ENCODE measurements around the gene DBF4B.
"Not testable (repeated sequence)": the region's sequence is repeated elsewhere in the genome, so short reads cannot be mapped to it uniquely, and the experiment has no call there.

The DBF4B gene, protein sequence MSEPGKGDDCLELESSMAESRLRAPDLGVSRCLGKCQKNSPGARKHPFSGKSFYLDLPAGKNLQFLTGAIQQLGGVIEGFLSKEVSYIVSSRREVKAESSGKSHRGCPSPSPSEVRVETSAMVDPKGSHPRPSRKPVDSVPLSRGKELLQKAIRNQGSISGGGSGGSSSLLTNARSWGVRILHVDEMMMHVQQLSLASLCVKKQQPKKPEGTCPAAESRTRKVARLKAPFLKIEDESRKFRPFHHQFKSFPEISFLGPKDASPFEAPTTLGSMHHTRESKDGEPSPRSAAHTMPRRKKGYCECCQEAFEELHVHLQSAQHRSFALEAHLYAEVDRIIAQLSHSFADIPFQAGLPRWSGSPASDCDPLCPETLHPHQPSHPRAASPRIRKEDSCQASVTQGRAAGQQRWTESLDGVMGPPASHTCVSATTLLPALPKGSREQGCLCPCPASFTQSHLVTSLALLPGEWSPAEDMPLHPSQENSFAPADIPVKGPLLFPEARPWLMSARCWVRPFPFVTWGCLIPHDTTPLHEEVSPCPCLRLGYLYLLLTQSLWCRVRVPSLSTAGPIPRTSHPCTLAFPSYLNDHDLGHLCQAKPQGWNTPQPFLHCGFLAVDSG

DNA sequence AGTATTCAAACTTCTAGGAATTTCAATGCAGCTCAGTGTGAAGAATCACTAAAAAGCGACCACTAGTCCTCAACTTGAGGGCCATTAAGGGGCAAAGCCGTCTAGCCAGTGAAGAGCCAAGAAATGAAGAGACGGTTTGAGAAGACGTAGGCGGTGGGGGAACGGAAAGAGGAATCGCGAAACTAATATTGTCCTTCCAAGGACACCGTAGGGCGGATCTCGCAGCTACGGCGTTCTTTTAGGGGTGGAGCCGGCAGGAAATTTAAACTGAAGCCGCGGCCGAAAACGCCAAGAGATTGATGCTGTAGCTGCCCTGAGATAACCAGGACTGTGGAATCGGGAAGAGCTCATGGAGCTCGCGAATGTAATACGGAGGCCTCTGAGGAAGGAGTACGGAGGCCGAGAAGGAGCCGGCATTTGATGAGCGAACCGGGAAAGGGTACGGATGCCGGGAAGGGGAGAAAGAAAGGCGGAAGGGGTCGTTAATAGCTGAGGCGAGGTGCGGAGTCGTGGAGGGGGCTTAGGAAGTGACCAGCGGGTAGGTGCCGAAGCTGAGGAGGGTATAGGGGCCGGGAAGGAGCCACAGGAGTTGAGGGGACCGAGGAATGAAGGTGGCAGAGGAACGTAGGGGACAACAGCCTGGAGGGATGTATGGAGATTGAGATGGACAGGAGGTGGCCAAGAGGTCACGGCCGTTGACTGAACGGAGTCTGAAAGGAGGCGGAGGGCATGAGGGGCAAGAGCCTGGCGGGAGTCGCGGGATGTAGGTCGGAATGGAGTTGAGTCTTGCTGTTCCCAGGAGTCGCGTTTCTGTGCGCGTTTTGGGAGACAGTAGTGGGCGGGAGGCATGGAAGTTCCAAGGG, at the start of gene DBF4B:
TSS of gene DBF4B (plus strand) at position 265 of the 863 bp plus-strand sequence. CDS start at position 421, 156 bp downstream.
- peak; percentile 84 for DNase-seq

DNA sequence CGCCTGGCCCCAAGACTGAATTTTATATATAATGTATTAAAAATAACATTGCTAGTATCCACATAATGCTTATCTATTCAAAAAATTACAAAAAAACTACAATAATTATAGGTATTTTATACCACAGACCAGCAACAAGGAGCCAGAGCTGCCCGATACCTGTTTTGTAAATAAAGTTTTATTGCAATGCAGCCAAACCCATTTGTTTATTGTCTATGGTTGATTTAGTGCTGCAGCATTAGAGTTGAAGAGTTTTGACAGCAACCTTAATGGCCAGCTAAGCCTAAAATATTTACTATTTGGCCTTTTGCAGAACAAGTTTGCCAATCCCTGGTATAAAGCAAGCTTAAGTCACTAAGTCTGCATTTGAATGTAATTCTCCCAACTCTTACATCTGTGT, 46.6 kb upstream of the DBF4B start:
- DNase-seq = no peak

DNA sequence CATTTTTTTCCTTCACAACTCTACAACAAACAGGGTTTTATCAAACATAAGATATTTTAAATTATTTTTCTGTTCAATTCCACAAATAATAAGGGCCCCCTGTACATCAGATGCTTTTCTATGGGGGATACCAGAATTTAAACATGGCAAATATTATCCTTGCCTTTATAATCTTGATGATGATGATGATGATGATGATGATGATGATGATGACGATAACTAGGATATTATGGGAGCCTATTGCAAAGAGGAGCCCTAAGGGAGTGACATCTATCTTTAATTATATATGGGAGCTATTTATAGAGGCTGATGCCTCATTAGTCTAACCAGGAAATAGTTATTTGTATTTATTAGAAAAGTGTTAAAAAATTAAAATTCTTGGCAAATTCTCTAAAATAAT, 45.4 kb upstream of the DBF4B start:
- DNase-seq = no peak

DNA sequence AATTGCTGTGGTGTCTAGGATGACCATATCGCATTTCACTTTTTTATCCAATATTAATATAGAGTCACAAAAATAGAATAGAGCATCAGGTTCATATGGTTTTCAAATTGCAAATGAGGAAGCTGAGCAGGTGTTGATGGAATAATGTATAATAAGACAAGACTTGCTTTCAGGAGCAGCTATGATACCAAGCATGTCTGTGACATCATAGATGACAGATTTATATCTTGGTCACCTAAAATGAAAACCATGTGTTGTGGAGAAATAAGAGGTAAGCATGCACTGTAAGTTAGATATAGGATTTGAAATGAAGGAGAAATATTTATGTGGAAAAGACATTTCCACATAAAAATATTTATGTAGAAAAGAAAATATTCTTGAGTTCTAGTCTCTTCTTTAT, 43.6 kb upstream of the DBF4B start:
- DNase-seq = no peak

DNA sequence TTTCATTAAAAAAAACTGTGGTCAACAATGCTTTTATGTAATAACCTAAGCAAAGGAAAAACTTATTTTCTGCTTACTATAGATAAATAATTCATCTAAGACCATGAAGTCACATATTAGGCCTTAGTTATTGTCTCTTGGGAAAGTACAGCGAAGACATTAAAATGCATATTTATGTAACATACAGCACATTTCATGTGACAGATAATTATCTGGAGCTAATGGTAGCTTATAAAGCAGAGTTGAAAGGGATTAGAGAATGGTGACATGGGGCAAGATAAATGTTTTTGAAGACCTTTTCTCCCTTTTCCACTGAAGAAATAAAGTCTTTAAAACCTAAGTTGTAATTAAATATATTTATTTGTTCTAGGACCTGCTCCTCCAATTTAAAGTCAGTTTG, 42.5 kb upstream of the DBF4B start:
- DNase-seq = no peak

DNA sequence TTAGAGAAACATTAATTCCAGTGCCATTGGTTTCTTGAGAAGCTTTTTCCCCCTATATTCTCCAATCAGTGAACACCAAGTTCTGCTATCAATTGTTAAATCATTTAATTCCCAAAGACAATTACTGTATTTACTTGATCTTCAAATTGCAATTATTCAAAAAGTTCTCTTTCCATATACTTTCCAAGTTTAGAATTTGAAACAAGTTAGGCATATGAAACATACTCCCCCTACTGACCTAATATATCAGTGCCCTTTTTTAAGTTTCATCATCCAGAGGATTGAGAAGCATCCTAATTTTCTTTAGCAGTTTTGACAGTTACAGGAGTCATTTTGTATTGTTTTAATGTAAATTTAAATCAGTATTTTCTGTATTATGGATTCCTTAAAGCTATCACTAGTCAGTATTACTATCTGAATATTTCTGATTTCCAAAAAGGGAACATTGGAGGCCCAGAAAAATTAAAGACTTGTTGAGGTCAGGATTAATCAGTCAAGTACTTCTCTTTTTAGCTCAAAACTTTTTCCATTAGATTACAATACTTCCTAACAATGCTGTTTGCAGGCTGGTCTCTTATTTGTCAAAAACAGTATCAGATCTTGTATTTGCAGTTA, 35.9 kb upstream of the DBF4B start:
- DNase-seq = no peak

DNA sequence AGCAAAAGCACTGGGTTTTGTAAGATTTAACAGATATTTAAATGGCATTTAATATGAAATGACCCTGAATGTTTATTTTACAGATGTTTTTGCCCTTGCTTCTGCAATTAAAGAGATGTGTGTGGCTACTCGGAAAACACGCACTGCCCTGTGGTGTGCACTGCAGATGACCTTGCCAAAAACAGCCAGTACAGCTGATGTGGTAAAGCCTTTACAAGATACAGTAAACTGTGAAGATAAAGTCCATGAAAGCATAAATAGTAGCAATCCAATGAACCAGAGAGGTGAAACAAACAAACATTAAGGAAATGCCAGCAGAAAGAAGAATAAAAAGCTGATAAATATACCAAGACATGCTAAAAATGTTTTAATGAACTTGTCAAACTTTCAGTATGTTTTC, 34.6 kb upstream of the DBF4B start:
- no peak for DNase-seq

DNA sequence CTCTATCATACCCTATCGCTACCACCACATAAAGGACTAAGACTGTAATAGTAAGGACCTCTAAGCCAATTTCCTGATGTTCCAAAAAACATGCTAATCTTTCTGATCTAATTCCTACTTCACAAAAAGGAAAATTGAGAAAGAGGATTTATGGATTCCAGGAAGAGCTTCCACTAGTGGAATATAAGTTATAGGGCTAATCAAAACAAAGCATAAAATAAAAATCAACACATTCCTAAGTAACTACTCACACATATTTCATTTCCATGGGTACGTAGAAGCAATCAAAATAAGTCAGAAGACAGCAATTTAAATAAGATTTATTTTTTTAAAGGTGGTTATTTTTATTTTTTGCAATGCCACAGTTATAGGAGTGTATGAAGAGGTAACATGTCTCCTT, 31.3 kb upstream of the DBF4B start:
- no peak for DNase-seq

DNA sequence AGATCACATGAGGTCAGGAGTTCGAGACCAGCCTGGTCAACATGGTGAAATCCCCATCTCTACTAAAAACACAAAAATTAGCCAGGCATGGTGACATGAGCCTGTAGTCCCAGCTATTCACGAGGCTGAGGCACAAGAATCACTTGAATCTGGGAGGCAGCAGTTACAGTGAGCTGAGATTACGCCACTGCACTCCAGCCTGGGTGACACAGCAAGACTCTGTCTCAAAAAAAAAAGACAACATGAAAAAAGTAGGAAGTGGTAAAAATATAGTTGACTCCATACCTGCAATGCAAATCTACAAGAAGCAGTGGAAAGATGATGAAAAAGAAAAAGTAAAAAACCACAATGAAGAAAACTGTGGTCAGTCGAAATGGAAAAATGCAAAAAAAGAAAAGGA, 25.2 kb upstream of the DBF4B start:
- DNase-seq = not testable (repeated sequence)

DNA sequence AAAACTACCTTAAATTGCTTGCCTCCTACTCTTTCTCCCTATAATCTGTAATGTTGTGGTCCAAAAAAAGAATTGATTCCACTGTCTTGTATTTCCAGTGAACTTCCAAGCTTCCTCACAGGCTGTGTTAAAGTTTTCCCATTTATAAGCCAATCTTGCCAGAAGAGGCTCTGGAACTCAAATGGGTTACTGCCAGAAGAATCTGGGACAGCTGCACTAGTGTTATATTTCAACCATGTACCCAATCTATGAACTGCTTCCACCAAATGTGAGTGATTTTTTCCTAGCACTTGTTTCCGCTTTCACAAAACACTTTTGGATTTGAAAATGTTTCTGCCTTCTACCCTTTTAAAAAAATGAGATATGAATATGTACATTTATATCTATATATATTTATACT, 20.7 kb upstream of the DBF4B start:
- DNase-seq = no peak

DNA sequence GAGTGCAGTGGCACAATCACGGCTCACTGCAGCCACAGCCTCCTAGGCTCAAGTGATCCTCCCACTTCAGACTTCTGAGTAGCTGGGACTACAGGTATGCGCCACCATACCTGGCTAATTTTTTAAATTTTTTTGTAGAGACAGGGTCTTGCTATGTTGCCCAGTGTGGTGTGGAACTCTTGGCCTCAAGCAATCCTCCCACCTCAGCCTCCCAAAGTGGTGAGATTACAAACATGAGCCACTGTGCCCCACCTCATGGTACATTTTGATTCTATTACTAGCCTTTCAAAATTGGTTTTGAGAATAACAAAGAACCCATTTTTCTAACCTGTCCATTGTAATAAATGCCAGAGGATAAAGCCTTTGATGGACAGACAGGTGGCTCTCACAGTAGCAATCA, 20.3 kb upstream of the DBF4B start:
- DNase-seq = no peak

DNA sequence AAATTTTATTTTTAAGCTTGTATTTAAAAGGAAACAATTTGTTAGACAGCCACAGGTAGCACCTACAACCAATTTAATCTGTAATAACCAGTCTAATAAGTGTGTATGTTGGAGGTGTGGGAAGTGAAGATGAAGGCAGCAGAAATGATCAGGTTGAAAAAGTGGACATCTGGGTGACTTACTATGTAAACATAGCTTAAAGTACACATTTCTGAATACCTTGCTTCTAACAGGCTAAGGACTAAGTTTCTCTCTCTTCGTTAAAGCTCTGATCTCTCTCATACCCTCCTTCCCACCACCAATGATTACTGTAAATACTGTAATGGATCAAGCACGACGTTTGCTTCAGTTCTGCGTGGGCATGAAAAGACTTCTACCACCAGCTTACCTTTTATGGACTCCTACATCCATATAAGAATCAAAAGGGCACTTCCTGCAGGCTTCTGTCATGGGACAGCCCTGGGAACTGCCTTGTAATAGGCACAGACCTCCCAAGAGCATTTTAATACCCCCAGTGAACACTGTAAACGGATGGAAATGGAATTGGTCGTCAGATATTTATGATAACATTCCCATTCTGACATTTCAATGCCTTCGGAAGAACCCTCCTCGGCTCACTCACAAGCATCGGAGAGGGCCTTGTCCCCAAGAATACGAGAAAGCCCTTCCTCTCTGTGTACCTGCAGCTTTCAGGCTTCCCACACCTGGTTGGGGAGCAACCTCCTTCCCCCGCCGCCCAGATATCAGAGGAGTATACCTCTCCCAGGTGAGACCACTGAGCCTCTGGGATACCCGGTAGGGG, 19.6 kb upstream of the DBF4B start:
- DNase-seq = no peak

DNA sequence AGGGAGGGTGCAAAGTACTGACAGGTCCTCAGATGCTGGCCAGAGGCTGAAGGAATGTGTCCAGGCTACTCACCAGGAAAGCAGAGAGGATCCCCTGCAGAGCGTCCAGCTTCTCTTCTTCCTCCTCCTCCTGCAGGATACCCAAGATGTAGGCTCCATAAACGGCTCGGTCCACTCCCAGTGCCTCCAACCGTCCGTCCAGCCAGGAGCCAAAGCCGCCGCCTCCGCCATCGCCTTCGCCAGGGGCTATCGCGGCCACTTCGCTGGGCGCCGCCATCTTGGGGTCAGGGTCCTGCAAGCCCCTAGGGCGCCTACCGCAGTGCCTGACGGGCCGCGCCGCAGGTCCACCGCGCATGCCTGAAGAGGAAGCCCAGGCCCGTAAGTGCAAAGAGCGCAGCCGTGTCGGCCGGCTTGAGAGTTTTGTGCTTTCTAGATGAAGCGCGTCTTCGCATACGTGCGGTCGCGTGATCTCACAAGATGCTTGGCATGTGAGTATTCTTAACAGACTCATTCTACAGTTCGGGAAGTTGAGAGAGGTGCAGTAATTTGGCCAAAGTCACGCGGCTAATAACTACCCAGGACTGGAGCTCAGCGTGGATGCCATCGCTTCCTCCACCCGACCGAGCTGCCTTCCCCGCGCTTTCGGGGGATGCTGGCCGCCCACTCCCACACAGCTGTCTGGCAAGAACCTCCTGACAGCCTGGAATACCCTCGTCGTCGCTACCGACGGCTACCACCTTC, 18.8 kb upstream of the DBF4B start, which contains the start of gene CCDC43:
TSS of gene CCDC43 (minus strand) at position 300 of the 741 bp plus-strand sequence. CDS start at position 277, 23 bp downstream.
- DNase-seq = peak; percentile 90

DNA sequence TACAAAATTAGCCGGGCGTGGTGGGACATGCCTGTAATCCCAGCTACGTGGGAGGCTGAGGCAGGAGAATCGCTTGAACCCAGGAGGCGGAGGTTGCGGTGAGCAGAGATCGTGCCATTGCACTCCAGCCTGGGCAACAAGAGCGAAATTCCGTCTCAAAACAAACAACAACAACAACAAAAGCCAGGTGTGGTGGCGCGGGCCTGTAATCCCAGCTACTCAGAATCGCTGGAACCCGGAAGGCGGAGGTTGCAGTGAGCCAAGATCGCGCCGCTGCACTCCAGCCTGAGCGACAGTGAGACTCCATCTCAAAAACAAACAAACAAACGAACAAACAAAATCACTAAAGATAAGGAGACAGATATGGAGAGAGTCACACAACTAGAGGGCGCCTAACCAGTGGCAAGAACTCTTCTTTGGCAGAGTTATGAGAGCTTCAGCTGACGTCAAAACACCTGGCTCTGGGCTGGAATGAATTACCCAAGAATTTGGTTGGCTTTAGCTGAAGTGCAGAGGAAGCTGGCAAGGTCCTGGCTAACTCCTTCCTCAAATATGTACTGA, 17.6 kb upstream of the DBF4B start:
- not testable (repeated sequence) for DNase-seq

DNA sequence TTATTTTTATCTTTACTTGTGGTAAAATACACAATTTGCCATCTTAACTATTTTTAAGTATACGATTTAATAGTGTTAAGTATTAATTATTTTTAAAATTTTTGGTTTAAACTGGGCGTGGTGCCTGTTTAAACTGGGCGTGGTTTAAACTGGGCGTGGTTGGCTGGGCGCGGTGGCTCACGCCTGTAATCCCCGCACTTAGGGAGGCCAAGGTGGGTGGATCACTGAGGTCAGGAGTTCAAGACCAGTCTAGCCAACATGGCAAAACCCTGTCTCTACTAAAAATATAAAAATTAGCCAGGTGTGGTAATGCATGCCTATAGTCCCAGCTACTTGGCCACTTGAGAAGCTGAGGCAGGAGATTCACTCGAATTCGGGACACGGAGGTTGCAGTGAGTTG, 14.9 kb upstream of the DBF4B start:
- no peak for DNase-seq

DNA sequence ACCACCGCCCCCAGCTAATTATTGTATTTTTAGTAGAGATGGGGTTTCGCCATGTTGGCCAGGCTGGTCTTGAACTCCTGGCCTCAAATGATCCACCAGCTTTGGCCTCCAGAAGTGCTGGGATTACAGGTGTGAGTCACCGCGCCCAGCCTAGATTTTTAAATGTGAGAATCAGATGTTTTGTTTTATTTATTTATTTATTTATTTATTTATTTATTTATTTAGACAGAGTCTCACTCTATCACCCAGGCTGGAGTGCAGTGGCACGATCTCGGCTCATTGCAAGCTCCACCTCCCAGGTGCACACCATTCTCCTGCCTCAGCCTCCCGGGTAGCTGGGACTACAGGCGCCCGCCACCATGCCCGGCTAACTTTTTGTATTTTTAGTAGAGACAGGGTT, 8.2 kb upstream of the DBF4B start:
- not testable (repeated sequence) for DNase-seq

DNA sequence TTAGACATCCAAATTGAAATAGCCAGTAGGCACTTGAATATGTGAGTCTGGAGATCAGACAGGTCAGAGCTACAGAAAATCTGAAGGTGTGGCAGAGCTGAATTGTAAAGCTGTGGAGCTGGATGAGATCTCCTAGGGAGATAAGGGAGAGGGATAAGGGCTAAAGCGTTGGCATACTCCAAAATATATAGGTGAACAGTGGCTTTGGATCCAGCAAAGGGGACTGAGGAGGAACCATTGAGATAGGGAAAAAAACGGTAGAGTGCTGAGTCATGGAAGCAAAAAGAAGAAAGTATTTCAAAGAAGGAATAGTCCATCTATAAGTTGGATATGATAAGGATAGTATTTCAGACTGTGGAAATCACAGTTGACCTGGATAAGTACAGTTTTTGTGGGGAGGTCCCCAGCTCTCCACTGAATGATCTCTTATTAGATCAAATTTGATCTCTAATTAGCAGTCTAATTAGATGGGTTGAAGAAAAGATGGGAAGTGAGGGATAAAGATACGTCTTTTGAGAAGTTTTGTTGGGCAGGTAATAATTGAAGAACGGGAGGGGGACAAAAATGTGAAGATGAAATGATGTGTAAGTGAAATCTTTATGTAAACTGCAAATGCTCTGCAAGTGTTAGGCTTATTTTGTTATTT, 587 bp upstream of the DBF4B start:
- DNase-seq = no peak

DNA sequence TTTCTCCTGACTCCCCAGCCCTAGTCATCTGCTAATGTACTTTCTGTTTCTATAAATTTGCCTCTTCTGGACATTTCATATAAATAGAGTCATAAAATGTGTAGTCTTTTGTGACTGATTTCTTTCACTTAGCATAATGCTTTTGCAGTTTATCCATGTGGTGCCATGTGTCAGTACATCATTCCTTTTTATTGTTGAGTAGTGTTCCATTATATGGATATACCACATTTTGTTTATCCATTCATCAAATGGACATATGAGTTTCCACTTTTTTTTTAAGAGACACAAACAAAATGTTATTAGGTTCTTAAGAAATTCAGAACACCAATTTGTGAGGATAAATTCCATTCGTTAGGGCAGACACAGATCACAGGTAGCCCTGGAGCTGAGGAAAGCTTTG, 11.0 kb downstream of the DBF4B start:
- no peak for DNase-seq

DNA sequence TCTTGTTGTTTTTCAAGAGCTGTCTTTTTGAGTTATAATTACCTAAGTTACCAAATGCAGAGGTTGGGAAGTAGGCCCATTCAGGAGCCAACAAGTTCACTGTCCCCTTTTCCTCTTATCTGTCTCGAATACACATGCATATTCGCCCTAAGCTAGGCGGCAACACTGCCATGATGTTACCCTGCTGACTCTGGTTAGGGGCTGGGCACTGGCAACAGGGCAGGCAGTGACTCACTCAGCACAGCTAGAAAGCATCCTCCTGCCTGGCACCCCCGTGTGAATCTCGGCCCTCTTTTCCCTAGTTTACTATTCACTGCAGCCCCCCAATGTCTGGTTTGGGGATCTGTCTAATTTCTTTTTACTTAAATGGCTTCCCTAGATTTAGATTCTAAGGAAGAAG, 13.8 kb downstream of the DBF4B start:
- no peak for DNase-seq

DNA sequence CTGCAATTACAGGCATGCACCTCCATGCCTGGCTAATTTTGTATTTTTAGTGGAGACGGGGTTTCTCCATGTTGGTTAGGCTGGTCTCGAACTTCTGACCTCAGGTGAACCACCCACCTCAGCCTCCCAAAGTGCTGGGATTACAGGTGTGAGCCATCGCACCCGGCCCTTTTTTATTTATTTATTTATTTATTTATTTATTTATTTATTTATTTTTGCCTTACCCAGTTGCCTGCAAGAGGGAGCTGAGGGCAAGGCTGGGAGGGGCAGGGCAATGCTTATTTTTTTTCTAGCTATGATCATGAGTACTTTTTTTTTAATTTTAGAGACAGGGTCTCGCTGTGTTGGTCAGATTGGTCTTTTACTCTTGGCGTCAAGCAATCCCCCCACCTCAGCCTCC, 17.7 kb downstream of the DBF4B start:
- not testable (repeated sequence) for DNase-seq

DNA sequence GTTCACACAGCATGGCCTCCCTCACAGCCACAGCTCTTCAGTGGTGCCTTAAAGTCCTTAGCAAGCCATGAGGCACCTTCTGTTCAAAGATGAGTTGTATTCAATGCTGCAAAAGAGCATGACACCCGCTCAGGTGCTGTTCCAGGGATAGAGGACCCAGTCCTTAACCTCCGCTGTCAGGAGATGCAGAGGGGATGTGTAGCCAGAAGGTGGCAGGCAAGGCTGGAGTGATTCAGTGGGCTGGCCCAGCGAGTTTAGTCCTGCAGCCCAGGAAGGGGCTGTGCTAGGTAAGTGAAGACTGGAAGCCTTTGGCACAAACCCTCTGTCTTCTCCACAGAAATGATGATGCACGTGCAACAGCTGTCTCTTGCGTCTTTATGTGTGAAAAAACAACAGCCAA, 25.3 kb downstream of the DBF4B start:
- no peak for DNase-seq
